GM12874 (cell line): ENCODE measurements around the gene PAM.
A peak's percentile ranks its signal among the peaks of the same experiment; 100 is the strongest.

Experiments used
- TF ChIP-seq, protein P1 (sequence below): IDR thresholded peaks from 2 replicates; pipeline ENCODE4 v1.5.1; 2011; ENCODE audit warnings: low read depth, mild to moderate bottlenecking, control low read depth, low read length, moderate library complexity; ENCODE audit not compliant: insufficient read depth

PAM gene

DNA sequence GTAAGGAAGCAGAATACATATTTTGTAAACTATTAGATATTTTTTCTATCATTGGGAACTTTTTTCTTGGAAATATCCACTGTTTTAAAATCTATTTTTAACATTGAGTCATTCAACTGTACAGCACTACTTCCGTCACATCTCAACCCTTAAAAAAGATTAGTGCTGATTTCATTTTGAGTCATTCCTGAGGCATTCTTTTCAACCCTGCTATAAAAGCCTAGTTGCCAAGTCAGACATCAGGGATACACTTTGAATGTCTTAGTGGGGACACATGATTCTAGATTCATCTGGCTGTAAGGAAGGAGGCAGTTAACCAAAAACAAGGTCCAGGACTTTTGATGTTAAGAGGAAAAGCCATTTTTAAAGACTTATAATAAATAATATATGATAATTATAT lies 203.9 kb downstream of the PAM start:
- TF ChIP-seq, protein P1, sequence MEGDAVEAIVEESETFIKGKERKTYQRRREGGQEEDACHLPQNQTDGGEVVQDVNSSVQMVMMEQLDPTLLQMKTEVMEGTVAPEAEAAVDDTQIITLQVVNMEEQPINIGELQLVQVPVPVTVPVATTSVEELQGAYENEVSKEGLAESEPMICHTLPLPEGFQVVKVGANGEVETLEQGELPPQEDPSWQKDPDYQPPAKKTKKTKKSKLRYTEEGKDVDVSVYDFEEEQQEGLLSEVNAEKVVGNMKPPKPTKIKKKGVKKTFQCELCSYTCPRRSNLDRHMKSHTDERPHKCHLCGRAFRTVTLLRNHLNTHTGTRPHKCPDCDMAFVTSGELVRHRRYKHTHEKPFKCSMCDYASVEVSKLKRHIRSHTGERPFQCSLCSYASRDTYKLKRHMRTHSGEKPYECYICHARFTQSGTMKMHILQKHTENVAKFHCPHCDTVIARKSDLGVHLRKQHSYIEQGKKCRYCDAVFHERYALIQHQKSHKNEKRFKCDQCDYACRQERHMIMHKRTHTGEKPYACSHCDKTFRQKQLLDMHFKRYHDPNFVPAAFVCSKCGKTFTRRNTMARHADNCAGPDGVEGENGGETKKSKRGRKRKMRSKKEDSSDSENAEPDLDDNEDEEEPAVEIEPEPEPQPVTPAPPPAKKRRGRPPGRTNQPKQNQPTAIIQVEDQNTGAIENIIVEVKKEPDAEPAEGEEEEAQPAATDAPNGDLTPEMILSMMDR: no peak

DNA sequence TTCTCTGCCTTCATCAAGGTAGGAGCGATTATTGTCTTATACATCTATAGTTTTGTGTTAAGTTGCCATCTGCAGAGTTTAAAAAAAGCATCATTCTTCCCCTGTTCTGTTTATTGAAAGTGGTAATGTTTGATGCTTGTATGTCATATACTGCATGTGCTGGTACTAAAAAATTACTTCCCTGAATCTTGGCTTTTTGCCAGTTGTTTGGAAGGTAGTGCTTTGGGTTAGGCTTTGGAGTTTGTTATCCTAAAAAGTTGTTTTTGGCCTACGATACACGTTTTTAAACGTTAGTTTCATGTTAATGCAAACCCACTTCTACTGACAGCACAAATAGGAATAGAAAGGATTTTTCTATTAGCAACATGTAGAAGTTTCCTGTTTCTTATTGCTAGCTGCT lies 206.6 kb downstream of the PAM start:
- TF ChIP-seq, protein P1: no peak

DNA sequence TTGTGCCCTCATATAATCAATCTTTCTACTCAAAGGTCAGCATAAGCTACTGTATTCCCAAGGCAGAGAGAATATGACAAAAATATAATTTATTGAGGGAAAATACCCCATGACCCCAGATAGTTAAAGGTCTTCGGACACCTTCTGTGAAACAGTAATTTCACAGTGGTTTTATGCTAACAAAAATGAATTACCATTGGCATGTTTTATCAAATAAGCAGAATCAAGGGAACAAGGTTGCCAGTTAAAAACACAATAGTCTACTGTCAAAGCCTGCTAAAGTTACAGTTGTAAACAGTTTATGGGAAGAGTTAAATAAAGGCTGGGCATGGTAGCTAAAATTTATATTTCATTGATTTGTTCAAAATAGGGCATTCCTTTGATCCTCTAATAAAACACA lies 210.5 kb downstream of the PAM start:
- TF ChIP-seq, protein P1: no peak

DNA sequence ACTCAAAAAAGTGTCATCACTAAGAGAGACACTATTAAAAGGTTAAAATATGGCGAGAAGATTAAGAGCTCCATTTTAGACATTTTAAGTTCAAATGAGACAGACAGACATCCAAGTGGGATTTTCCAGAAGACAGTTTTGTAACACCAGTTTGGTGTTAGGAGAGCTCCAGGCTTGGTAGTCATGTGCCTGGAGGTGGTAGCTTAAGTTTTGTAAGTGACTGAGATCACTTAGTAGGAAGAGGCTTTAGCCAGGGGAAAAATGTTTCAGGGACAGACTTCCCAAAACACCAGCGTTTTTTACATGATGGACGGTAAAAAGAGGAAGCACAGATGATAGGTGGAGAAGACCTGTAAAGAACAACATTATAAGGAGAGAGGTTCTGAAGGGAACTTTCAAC lies 214.5 kb downstream of the PAM start:
- TF ChIP-seq, protein P1: no peak

DNA sequence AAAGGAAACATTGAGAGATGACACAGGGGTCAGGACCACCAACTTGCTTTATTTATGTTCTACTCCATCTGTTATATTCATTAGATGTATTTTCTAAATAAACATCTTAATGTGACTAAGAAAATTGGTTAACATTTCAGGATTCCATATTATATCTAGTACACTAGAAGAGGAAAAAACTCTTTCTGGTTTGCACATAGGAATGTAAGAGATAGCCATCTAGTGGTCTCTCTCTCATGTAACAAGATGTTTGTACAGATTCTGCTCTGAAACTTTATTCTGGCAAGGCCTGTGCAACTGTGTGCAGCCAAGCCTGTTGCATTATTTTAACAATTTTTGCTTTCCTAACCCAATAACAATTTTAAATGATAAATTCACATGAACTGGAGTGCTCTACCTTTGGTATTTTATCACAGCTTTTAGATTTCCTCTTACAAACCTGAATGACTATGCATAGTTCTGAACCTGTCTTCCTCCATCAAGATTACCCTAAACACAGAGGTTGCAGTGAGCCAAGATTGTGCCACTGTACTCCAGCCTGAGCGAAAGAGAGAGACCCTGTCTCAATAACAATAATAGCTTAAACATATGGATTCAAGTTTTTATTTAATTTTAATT lies 216.7 kb downstream of the PAM start:
- TF ChIP-seq, protein P1: 0 out of 2 replicates have a peak, but pooled peaks have one; percentile 21

DNA sequence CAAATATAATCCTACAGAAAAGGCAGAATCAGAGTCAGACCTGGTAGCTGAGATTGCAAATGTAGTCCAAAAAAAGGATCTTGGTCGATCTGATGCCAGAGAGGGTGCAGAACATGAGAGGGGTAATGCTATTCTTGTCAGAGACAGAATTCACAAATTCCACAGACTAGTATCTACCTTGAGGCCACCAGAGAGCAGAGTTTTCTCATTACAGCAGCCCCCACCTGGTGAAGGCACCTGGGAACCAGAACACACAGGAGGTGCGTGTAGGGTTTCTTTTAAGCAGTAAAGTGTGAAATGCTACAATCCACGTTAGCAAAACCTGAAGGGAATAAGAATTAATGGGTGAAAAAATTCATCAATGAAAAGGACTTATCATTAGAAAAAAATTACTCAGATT lies 219.1 kb downstream of the PAM start:
- TF ChIP-seq, protein P1: no peak

DNA sequence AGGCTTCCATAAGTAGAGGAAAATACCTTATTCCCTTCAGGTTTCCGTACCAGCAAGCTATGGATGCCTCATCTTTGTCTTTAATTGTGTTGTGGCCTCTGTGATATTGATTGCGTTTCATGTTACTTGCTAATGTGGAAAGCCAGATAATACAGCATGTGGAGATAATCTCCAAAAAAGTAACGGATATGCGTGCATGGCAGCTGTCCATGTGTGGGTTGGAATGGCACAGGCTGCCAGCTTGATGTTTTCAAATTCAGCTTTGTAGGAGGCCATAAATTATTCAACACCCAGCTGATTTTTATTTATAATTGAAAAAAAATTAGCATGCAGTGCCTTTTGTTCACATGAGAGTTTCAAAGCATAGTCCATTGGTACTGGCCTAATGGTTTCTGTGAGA lies 219.9 kb downstream of the PAM start:
- TF ChIP-seq, protein P1: no peak
